Measurements from ENCODE around the gene FEM1B.

Gene FEM1B

DNA sequence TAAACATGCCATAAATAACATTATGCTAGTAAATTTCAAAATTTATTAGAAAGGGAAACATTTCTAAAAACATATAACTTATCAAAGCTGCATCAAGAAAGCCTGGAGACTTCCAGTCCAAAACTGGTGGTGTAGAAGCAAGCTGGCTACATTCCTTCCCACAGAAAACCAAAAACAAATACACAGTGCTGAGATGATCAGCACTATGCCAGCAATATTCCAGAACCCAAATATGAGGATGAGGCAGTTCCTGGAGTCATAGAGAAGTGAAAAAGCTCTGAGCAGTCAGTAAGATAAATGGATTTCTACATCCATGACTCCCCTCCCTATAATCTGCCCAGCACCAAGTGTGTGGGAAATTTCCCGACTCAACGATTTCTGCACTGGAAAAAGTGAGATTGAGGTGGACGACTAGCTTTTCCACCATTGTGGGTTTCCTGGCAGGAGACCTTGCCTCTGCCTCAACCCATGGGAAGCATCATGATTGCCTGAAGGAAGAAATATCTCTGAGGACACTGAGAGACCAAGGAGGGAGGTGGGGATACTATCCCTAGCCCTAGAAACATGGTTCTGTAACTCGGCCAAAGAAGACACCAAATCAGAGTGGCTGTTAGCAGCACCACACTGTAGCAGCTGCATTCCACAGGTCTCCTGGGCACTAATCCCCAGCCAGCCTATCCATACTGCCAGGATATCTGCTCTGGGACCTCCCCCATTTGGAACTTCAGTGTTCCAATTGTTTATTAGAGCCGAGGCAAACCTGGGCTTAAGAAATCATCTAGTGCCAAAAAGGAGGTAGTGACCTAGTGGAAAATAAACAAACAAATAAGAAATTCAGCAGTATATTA lies 36.2 kb upstream of the FEM1B start:
- no peak overlapping the region for H3K4me3 ChIP-seq (ENCODE audit: control insufficient read depth, low read depth, low read length)
- TF ChIP-seq, protein P1, sequence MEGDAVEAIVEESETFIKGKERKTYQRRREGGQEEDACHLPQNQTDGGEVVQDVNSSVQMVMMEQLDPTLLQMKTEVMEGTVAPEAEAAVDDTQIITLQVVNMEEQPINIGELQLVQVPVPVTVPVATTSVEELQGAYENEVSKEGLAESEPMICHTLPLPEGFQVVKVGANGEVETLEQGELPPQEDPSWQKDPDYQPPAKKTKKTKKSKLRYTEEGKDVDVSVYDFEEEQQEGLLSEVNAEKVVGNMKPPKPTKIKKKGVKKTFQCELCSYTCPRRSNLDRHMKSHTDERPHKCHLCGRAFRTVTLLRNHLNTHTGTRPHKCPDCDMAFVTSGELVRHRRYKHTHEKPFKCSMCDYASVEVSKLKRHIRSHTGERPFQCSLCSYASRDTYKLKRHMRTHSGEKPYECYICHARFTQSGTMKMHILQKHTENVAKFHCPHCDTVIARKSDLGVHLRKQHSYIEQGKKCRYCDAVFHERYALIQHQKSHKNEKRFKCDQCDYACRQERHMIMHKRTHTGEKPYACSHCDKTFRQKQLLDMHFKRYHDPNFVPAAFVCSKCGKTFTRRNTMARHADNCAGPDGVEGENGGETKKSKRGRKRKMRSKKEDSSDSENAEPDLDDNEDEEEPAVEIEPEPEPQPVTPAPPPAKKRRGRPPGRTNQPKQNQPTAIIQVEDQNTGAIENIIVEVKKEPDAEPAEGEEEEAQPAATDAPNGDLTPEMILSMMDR (conservative IDR thresholded peaks at IDR 0.05; ENCODE audit: control insufficient read depth, insufficient read depth, low read depth, low read length), result no peak

DNA sequence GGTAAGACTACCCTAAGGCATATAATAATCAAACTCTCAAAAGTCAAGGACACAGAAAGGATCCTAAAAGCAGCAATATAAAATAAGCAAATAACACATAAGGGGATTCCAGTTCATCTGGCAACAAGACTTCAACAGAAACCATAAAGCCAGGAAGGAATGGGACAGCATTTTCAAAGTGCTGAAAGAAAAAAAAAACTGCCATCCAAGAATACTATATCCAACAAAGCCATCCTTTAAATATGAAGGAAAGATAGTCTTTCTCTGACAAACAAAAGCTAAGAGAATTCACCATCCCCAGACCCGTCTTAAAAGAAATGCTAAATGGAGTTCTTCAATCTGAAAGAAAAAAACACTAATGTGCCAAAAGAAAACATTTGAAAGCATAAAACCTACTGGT lies 33.3 kb upstream of the FEM1B start:
- DNase-seq (ENCODE audit: low read depth), result no peak
- no peak overlapping the region for H3K4me3 ChIP-seq (ENCODE audit: control insufficient read depth, low read depth, low read length)
- TF ChIP-seq, protein P1 (conservative IDR thresholded peaks at IDR 0.05; ENCODE audit: control insufficient read depth, insufficient read depth, low read depth, low read length), result no peak

More for the DNA sequence above, 36.2 kb upstream of the FEM1B start:
- no peak for DNase-seq (ENCODE audit: low read depth)

DNA sequence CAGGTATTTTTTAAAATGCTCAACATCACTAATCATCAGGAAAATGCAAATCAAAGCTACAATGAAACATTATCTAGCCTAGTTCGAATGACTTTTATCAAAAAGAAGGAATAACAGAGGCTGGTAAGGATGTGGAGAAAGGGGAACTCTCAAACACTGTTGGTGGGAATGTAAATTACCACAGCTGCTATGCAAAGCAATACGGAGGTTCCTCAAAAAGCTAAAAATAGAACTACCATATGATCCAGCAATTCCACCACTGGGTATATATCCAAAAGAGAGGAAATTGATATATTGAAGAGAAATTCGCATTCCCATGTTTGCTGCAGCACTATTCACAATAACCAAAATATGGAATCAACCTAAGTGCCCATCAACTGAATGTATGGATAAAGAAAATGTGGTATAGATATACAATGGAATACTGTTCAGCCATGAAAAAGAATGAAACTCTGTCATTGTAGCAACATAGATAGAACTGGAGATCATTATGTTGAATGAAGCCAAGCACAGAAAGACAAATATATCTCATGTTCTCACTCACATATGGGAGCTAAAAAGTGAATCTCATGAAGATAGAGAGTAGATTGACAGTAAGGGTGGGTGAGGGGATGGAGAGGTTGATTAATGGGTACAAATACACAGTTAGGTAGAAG lies 28.4 kb upstream of the FEM1B start:
- TF ChIP-seq, protein P1 (conservative IDR thresholded peaks at IDR 0.05; ENCODE audit: control insufficient read depth, insufficient read depth, low read depth, low read length), result no peak
- no peak for DNase-seq (ENCODE audit: low read depth)
- H3K4me3 ChIP-seq (ENCODE audit: control insufficient read depth, low read depth, low read length), result no peak overlapping the region

DNA sequence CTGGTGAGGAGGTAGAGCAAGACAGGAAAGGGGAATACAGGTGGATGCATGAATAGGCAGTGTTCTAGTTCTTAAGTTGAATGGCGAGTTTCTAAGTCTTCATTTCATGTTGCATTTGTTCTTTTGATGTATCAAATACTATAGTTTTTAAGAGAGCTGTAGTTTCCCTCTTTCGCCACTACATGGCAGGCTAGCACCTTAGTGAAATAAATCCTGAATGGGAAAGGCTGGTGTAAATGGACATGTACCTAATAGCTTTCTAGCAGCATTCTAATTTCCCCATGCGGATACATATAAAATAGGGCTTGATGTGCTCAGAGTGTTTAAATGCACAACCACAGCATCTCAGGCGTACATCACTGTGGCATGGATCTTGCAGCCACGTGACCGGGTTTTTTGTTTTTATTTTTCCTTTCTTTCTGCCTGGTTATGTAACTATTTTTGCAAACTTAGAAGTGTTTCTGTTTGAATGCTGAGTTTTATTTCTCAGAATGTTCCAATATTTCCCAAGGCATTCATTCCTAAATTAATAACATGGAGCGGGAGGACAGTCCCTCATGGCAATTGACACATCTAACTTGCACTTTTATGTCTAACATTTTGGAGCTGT lies 24.5 kb upstream of the FEM1B start:
- TF ChIP-seq, protein P1 (conservative IDR thresholded peaks at IDR 0.05; ENCODE audit: control insufficient read depth, insufficient read depth, low read depth, low read length), result peak; percentile 94
- peak; percentile 87 for DNase-seq (ENCODE audit: low read depth)
- H3K4me3 ChIP-seq (ENCODE audit: control insufficient read depth, low read depth, low read length), result no peak overlapping the region

DNA sequence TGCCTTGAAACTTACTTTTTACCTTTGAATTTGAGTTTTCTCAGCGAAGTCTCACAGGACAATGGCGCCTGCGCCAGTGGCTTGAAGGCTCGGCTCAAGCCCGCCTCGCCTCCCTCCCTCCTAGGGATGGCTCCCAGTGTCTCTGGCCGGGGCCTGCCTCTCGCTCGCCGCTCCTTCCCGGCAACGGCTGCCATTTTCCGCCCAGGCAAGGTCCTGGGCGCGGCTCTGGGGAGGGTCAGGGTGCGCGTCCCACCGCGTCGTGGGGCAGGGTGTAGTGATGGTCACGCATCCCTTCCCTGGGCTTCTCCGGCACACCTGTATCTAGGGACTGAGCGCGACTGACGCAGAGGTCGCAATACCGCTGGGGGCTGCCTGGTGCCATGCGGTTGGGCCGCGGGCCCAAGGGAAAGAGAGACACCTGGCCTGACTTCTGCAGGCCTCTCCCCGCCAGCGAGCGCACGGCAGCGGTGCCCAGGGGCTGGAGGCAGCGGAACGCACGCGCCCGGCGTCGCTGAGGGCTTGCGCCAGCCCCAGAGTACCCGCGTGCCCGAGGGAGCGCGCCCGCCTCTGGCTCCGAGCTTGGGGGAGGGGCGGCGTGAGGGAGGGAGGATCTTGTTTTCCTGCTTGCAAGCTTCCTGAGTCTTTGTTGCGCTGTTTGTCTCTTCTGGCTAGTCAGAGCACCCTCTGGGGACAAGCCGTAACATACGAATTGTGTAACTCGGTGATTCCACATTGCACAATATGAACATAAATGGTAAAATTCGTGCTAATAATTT lies 20.7 kb upstream of the FEM1B start:
- peak; percentile 95 for DNase-seq (ENCODE audit: low read depth)
- TF ChIP-seq, protein P1 (conservative IDR thresholded peaks at IDR 0.05; ENCODE audit: control insufficient read depth, insufficient read depth, low read depth, low read length), result no peak
- peak overlapping the region; percentile 61 for H3K4me3 ChIP-seq (ENCODE audit: control insufficient read depth, low read depth, low read length)

DNA sequence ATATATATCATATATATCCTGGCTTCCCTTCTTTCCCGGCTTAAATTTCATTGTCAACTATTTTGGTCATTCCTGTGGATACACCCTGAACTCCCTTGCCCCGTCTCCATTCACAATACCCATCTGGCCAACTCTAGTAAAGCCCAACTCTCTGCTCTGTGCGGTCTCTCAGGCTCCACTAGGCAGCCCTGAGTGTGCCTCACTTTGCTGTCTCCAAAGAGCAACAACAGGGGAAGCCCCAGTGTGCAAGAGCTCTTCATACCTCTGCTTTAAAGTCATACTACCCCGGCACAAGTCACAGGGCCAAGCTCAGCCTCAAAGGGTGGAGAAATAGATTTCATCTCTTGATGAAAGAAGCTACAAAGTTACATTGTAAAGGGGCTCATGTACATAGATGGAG lies 18.9 kb upstream of the FEM1B start:
- DNase-seq (ENCODE audit: low read depth), result no peak

More for the DNA sequence above, 18.9 kb upstream of the FEM1B start:
- no peak overlapping the region for H3K4me3 ChIP-seq (ENCODE audit: control insufficient read depth, low read depth, low read length)
- TF ChIP-seq, protein P1 (conservative IDR thresholded peaks at IDR 0.05; ENCODE audit: control insufficient read depth, insufficient read depth, low read depth, low read length), result no peak

Measured in fibroblast of mammary gland (primary cell).